Mucosa of descending colon (tissue), 3 donors: Measurements from ENCODE around the gene MTFMT. TPM values are rescaled to one million over a fixed set of nuclear protein-coding genes. Genes with fewer than 3 reads are reported as not detected.
"Not testable (repeated sequence)": the region's sequence is repeated elsewhere in the genome, so short reads cannot be mapped to it uniquely, and the experiment has no call there.

ENCODE experiments used
- ATAC-seq: fragments of 200-7000 bp; cut with Tn5 transposase; one replicate; pipeline ENCODE4 v1.9.1; 2020; ENCODE audit warnings: mild to moderate bottlenecking, moderate library complexity
- DNase-seq, 3 donors: peaks; one replicate each; pipeline ENCODE4 v3.0.0-alpha.2; 2020
- H3K36me3 ChIP-seq: fragments of 200-600 bp; one replicate; pipeline ENCODE4 v1.8.0; 2021; ENCODE audit warnings: low read depth, mild to moderate bottlenecking
- H3K4me1 ChIP-seq: fragments of 200-600 bp; one replicate; pipeline ENCODE4 v1.8.0; 2021; ENCODE audit warnings: low read depth, mild to moderate bottlenecking
- H3K4me3 ChIP-seq: fragments of 200-600 bp; one replicate; pipeline ENCODE4 v1.8.0; 2021; ENCODE audit warnings: mild to moderate bottlenecking
- H3K9me3 ChIP-seq: fragments of 200-600 bp; one replicate; pipeline ENCODE4 v1.8.0; 2021; ENCODE audit warnings: mild to moderate bottlenecking
- CTCF ChIP-seq: fragments of 200-600 bp; IDR thresholded peaks from one replicate; pipeline ENCODE4 v1.8.0; 2022; ENCODE audit warnings: antibody characterized with exemption, mild to moderate bottlenecking
- intact Hi-C, 2 donors: fragments of 100-400 bp; cut with DNase I in 1 of 2; cut with micrococcal nuclease in 1 of 2; formaldehyde crosslinking; loops; one replicate each; pipeline versions ENCODE4 v1.11.0 to v1.11.1; 2022; cut with DNase I, micrococcal nuclease
- total RNA-seq, 3 donors: library from RNA; stranded (reverse); fragmentation: NEBNext Ultra II Directional in 2 of 3; extraction: Animal tissue kit (Norgen Biotek cat#: 25700) in 2 of 3; gene quantifications; one replicate each; pipeline versions ENCODE4 v1.2.1 to v1.2.4, GENCODE V29; 2021 to 2023
- donor health status: DM: no; HTN: no; CAD: no; lungs with moderate emphysema.
- donor health status: DM: no; HTN: no; CAD: no.
- donor health status: DM: no; HTN: yes; CAD: no.

The MTFMT gene
- total RNA-seq, 3 donors from 2014 or later, result 17.5 to 24.0 (median 19.2) TPM

GRCh38 chr15:65021488-65021887 is 8.0 kb downstream of the MTFMT start:
- Histone ChIP-seq H3K36me3 (peaks cover 5% of the 10 kb centered on the region), H3K9me3 (no peaks in the 10 kb centered on the region), H3K4me3 (no peak overlapping the region), H3K4me1 (no peaks in the 10 kb centered on the region)
- no peak for DNase-seq
- TF ChIP-seq CTCF, result no peak
- intact Hi-C loops, result no loop called here
- no peak for ATAC-seq

GRCh38 chr15:65020419-65020818 is 9.0 kb downstream of the MTFMT start:
- no peak for ATAC-seq
- H3K9me3 ChIP-seq, result no peaks in the 10 kb centered on the region
- no peak for TF ChIP-seq CTCF
- peaks cover 7% of the 10 kb centered on the region for H3K36me3 ChIP-seq
- H3K4me3 ChIP-seq, result no peak overlapping the region
- no peaks in the 10 kb centered on the region for H3K4me1 ChIP-seq
- no peak for DNase-seq
- intact Hi-C loops, result no loop called here

- ATAC-seq, H3K4me1 ChIP-seq, DNase-seq, H3K9me3 ChIP-seq, H3K4me3 ChIP-seq, intact Hi-C loops: not testable (repeated sequence)
- H3K36me3 ChIP-seq, result peaks cover 15% of the 10 kb centered on the region
Observed at GRCh38 chr15:65011198-65011597, 18.2 kb downstream of the MTFMT start.

GRCh38 chr15:65008983-65009382 is 20.5 kb downstream of the MTFMT start:
- Histone ChIP-seq H3K4me3 (no peak overlapping the region), H3K9me3 (peaks cover 4% of the 10 kb centered on the region), H3K4me1 (no peaks in the 10 kb centered on the region), H3K36me3 (peaks cover 4% of the 10 kb centered on the region)
- DNase-seq, result no peak
- ATAC-seq, result no peak
- intact Hi-C loops, result no loop called here
- TF ChIP-seq CTCF, result no peak

- Histone ChIP-seq H3K4me3 (no peak overlapping the region), H3K36me3 (no peaks in the 10 kb centered on the region), H3K4me1 (no peaks in the 10 kb centered on the region), H3K9me3 (no peaks in the 10 kb centered on the region)
- no peak for TF ChIP-seq CTCF
- no peak for ATAC-seq
- intact Hi-C loops, result no loop called here
- no peak for DNase-seq
Observed at GRCh38 chr15:65006876-65007275, 22.6 kb downstream of the MTFMT start.

- ATAC-seq (no peak), DNase-seq (no peak)
- Histone ChIP-seq H3K9me3 (no peaks in the 10 kb centered on the region), H3K4me3 (no peak overlapping the region), H3K4me1 (no peaks in the 10 kb centered on the region), H3K36me3 (no peaks in the 10 kb centered on the region)
- TF ChIP-seq CTCF, result no peak
- intact Hi-C loops, result no loop called here
Observed at GRCh38 chr15:65004993-65005392, 24.4 kb downstream of the MTFMT start.
